ENCODE results near the gene HIF3A.
A peak's percentile ranks its signal among the peaks of the same experiment; 100 is the strongest.

Gene HIF3A

DNA sequence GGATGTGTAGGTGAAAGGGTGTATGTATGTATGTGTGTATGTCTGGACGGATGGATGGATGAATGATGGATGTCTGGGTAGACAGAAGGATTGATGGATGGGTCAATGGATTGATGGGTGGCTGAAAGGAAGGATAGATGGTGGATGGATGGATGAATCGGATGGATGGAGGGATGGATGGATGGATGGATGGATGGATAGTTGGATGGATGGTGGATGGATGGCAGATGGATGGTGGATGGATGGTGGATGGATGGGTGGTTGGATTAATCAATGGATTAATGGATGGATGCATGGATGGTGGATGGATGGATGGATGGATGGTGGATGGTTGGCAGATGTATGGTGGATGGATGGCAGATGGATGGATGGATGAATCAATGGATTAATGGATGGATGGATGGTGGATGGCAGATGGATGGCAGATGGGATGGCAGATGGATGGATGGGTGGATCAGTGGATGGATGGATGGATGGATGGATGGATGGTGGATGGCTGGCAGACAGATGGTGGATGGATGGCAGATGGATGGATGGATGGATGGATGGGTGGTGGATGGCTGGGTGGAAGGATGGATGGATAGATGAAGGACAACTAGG lies 33.6 kb downstream of the HIF3A start:
- no peak for DNase-seq

- no peak for DNase-seq
These were observed 40.6 kb downstream of the HIF3A start for GRCh38 chr19:46337487-46337886.

DNA sequence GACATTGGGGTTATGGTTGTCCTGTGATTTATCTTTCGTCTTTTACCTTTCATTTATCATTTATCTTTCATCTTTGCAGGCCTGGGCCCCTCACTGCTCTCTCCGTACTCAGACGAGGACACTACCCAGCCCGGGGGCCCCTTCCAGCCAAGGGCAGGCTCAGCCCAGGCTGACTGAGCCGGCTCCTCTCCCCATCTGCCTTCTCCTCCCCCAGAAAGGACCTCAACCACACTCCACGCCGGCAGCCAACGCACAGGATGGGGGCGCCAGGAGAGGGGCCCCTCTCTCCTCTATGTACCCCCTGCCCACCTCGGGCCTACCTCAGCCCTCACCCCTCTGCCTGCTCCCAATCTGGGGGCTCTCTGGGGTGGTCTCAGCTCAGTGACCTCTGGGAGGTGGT lies 42.6 kb downstream of the HIF3A start:
- DNase-seq = no peak

DNA sequence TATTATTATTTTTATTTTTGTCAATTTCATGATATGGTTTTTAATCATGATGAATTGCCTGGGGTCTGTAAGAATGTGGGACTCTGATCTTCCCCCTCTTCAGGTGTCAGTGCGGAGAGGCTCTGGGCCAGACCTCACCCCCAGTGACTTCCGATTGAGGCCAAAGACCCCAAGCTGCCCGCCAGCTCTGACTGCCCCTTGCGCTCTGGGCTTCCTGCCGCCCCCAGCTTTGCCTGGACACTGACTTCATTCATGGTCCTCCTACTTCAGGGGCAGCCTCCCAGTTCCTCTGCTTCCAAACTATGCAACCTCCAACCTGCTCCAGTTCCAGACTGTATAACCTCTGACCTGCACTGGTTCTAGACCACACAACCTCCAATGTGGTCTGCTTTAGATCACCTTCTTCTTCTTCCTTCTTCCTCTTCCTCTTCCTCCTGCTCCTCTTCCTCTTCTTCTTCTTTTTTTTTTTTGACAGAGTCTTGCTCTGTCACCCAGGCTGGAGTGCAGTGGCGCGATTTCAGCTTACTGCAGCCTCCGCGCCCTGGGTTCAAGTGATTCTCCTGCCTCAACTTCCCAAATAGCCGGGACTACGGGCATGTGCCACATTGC lies 43.3 kb downstream of the HIF3A start:
- DNase-seq = no peak

- DNase-seq = no peak
These were observed 45.1 kb downstream of the HIF3A start for GRCh38 chr19:46341937-46342336.

GRCh38 chr19:46344363-46344762 lies 47.5 kb downstream of the HIF3A start:
- no peak for DNase-seq

GRCh38 chr19:46345157-46345556 lies 48.3 kb downstream of the HIF3A start:
- no peak for DNase-seq

GRCh38 chr19:46346821-46347571 lies 50.2 kb downstream of the HIF3A start, which contains the start of gene PPP5C:
PPP5C (plus strand) TSS chr19:46347087; CDS start chr19:46347097, 10 bp downstream.
- peak; percentile 93 for DNase-seq

GRCh38 chr19:46347572-46347883 lies 50.7 kb downstream of the HIF3A start:
- no peak for DNase-seq

DNA sequence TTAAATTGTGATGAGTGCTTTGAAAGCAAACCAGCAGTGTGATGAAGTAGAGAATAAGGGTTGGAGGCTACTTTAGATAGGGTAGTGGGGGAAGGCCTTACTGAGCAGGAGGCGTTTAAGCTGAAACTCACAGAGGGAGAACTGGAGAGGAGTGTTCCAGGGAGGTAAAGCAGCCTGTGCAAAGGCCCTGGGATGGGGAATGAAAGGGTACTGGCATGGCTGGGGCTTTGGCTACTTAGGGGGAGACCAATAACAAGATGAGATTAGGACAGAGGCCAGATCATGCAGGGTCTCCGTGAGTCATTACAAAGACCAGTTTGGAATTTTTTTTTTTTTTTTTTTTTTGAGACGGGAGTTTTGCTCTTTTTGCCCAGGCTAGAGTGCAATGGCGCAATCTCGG lies 51.1 kb downstream of the HIF3A start:
- no peak for DNase-seq

DNA sequence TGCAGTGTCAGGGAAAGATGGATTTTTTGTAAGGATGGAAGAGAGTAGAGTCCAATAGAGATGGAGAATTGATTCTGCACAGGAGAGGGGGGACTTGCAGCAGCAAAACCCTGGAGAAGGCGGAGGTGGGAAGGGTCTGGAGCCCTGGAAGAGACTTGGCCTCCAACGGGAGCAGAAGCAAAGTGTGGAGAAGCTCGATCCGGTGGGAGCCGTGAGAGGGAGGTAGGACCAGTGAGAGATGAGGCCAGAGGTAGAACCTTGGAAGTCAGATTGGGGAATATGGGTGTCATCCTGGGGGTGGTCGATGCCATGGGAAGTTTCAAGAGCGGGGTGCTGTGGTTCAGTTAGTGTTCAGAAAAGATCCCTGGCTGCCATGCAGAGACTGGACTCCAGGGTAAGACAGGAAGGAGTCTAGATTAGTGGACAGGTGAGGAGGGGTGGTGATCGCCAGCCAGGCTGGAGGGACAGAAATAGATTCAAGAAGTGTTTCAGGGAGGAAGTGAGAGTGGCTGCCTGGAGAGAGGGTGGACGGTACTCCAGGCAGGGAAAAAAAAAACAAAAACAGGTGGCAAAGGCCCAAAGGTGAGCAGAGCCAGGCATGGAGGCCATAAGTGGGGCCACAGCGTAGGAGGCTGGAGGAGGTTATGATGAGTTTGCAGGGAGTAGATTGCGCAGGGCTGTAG lies 52.6 kb downstream of the HIF3A start:
- DNase-seq = peak; percentile 38

DNA sequence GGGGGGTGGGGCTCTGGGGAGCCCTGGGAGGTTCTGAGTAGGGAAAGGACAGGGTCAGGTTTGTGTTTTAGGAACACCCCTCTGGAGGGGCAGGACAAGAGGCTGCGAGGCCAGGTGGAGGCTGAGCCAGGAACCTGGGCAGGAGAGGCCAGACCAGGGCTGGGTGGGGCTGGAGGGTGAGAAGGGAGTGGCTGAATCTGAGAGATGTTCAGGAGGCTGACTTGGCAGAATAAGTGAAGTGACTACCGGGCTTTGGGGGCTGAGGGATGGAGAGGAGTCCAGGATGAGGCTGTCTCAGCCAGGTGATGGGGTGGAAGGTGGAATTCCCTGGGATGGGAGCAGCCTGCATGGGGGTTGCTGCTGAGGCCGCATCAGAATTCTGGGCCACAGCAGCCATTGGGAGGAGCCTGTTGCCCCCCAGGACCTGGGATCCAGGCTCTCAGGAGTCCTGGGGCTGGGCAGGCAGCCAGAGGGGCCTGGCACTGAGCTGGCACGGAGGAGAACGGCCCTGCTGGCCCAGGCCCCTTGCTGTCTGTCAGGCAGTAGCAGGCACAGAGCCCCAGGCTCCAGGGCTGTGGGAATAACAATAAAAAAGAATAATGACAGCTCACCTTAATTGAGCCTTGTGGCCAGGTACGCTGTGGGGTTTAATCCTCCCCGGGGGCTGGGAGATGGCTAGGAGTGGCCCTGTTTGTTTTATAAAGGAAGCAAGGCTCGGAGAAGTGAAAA lies 53.4 kb downstream of the HIF3A start:
- DNase-seq = no peak

DNA sequence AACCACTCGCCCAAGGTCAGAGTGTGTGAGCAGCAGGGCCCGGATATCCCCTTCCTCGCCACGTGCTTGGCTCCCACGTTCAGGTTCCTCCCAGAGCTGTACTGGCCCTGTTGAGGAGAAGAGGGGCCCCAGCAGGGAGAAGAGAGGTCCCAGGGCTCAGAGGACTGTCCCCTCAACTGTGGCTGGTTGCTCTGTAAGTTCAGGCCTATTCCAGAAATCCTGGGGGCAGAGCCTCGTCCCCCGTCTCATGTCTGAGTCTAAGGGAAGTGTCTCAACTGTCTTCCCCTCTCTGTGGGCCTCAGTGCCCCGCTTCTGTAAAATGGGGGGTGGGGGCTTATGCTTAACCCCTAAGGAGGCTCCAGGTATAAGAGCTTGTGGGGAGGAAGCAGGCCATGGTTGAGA lies 53.9 kb downstream of the HIF3A start:
- DNase-seq = no peak

- DNase-seq = peak; percentile 31
These were observed 54.6 kb downstream of the HIF3A start for GRCh38 chr19:46351241-46352041.

DNA sequence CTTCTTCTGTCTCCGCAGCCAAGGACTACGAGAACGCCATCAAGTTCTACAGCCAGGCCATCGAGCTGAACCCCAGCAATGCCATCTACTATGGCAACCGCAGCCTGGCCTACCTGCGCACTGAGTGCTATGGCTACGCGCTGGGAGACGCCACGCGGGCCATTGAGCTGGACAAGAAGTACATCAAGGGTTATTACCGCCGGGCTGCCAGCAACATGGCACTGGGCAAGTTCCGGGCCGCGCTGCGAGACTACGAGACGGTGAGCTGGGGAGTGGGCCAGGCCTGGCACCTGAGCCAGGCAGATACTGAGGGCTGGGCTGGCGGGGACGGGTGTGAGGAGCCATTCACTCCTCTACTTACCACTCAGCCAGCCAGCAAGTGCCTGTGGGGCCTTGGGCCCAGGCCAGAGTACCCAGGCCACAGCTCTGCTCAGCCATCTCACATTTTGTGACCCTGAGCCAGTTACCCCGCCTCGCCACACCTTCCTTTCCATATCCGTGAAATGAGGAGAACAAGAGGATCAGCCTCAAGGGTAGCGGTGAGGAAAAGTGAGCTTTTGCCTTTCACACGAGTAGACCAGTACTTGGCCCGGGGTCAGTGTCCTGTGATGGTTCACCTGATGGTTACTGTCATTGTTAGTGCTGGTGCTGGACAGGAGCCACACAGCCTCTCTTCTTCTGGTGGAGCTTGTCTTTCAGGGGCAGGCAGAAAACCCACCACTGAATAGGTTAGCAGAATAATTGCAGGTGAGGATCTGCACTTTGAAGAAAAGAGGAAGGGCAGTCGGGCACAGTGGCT lies 57.1 kb downstream of the HIF3A start:
- DNase-seq = peak; percentile 68

DNA sequence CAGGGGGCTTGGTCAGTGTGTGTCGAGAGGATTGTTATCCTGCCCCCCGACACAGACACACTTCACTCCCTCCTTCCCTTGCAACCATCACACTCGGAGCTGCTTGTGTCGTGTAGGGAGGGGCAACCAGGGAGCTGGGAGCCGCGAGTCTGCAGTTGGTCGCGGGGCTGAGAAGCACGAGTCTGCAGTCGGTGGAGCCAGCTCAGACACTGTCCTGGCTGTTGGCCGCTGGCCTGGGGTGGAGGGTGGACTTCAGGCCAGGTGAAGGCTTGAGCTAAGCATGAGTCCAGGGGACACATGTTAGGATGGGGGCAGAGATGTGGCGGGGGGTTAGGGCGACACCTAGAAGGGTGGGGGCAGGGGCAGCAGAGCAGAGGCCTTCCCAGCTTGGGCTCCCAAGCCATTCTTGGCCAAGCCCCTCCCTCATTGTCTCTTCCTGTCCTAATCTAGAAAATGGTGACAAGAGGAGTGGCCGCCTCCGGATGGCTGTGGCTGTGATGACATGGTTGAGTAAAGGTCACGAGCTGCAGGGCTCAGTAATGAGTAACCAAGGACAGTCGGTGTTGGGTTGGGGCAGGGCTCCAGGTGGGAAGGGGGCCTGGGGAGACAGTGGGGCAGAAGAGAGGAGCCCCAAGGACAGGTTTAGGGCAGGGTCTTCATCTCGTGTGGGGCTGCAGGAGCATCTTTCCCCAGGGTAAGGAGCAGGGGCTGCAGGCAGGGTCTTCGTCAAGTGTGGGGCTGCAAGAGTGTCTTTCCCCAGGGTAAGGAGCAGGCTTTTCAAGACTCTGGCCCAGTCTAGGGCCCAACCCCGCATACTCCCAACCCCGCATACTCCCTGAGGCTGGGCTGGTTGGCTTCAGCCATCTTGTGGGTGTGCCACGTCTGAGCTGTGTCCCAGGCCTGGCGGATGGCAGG lies 58.6 kb downstream of the HIF3A start:
- no peak for DNase-seq

- DNase-seq = no peak
These were observed 59.6 kb downstream of the HIF3A start for GRCh38 chr19:46356149-46357055.

GRCh38 chr19:46357846-46358583 lies 61.2 kb downstream of the HIF3A start:
- DNase-seq = no peak

Measured in NCI-H2029 (cell line).